GM23248 (cell line): Measurements from ENCODE around the gene GIGYF2.

Experiments used
- EZH2 ChIP-seq: fragments of 200-600 bp; sonication (generic); IDR thresholded peaks from 2 replicates; pipeline ENCODE4 v1.6.1; 2018; ENCODE audit warnings: antibody characterized with exemption, mild to moderate bottlenecking; ENCODE audit not compliant: insufficient read depth, poor library complexity, severe bottlenecking
- EZH2phosphoT487 ChIP-seq: fragments of 200-600 bp; sonication (generic); IDR thresholded peaks from 2 replicates; pipeline ENCODE4 v1.6.1; 2018; ENCODE audit warnings: antibody characterized with exemption, moderate library complexity, mild to moderate bottlenecking, low read depth; ENCODE audit not compliant: insufficient read depth

DNA sequence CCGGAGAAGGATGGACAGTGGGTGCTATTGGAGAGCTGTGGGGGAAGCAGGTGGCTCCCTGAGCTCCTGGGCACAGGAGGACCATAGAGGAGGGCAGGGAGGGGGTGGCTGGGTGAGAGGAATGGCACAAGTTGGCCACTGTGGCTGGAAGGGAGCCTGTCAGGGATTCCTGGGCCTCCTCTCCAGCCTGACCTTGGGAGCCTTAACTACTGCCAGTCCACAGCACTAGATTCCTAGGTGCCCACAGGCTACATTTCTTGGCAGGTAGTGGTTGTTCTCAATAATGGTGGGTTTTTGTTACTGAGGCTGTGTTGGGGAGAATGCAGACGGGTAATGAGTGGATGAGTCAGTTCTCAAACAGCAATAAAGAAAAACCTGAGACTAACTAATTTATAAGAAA, 37.8 kb upstream of the GIGYF2 start:
- TF ChIP-seq EZH2phosphoT487 = no peak
- TF ChIP-seq EZH2 = no peak
